OCI-LY7 (cell line): ENCODE results near the gene BRIP1. TPM values are rescaled to one million over a fixed set of nuclear protein-coding genes. Genes with fewer than 3 reads are reported as not detected.

Source experiments
- BruUV-seq: library from RNA; stranded (reverse); fragments of 400-500 nt; replicated peaks from 2 replicates; lab custom pipeline; 2021; lab: Mats Ljungman, UMichigan
- CTCF ChIA-PET: fragments of 300-600 bp; sonication (Branson Sonifier 250); formaldehyde crosslinking; loops from one replicate; lab custom pipeline; 2022; ENCODE audit warnings: antibody characterized with exemption; ENCODE audit not compliant: unreplicated experiment; lab: Charles Lee
- POLR2A ChIA-PET: fragments of 300-600 bp; sonication (Branson Sonifier 250); formaldehyde crosslinking; loops from one replicate; lab custom pipeline; 2022; ENCODE audit warnings: antibody characterized with exemption; lab: Charles Lee
- DNase-seq: peaks from one replicate; pipeline ENCODE4 v3.0.0-alpha.2; 2015; ENCODE audit warnings: low spot score
- H2AFZ ChIP-seq: fragments of 200-600 bp; sonication (generic), shearing (Covaris generic); 2 replicates; pipeline ENCODE4 v1.6.1; 2014; ENCODE audit warnings: mild to moderate bottlenecking, antibody characterized with exemption, low read length, moderate library complexity
- H3K27ac ChIP-seq: fragments of 200-600 bp; sonication (generic); 2 replicates; pipeline ENCODE4 v1.5.1; 2014; ENCODE audit warnings: mixed run types, low read depth, mild to moderate bottlenecking, moderate library complexity, low read length, inconsistent platforms; ENCODE audit not compliant: poor library complexity, severe bottlenecking
- H3K36me3 ChIP-seq: fragments of 200-600 bp; sonication (generic); 2 replicates; pipeline ENCODE4 v1.6.1; 2014; ENCODE audit warnings: mild to moderate bottlenecking, antibody characterized with exemption, low read length, moderate library complexity, mixed read lengths; ENCODE audit not compliant: insufficient read depth
- H3K4me1 ChIP-seq: fragments of 200-600 bp; sonication (generic); 2 replicates; pipeline ENCODE4 v1.5.1; 2014; ENCODE audit warnings: mild to moderate bottlenecking, low read length; ENCODE audit not compliant: insufficient read depth, poor library complexity, severe bottlenecking
- H3K4me2 ChIP-seq: fragments of 200-600 bp; sonication (generic); 2 replicates; pipeline ENCODE4 v1.6.1; 2014; ENCODE audit warnings: mild to moderate bottlenecking, low read length
- H3K4me3 ChIP-seq: fragments of 200-600 bp; sonication (generic); 2 replicates; pipeline ENCODE4 v1.5.1; 2014; ENCODE audit warnings: mild to moderate bottlenecking, low read depth, low read length; ENCODE audit not compliant: poor library complexity, severe bottlenecking
- H3K79me2 ChIP-seq: fragments of 200-600 bp; sonication (generic); 2 replicates; pipeline ENCODE4 v1.6.1; 2016; ENCODE audit warnings: low read depth, mild to moderate bottlenecking, low read length, moderate library complexity, mixed read lengths; ENCODE audit not compliant: insufficient read depth
- H3K9me2 ChIP-seq: fragments of 200-600 bp; sonication (generic); 2 replicates; pipeline ENCODE4 v1.6.1; 2016; ENCODE audit warnings: mild to moderate bottlenecking, low read length, mixed read lengths; ENCODE audit not compliant: insufficient read depth
- H3K9me3 ChIP-seq: fragments of 200-600 bp; sonication (generic); 2 replicates; pipeline ENCODE4 v1.6.1; 2014; ENCODE audit warnings: mild to moderate bottlenecking, mixed run types, low read length, mixed read lengths
- H4K20me1 ChIP-seq: fragments of 200-600 bp; sonication (generic); 2 replicates; pipeline ENCODE4 v1.6.1; 2014; ENCODE audit warnings: mild to moderate bottlenecking, antibody characterized with exemption, low read length, moderate library complexity, mixed read lengths; ENCODE audit not compliant: insufficient read depth
- EZH2phosphoT487 ChIP-seq: fragments of 200-600 bp; sonication (generic); IDR thresholded peaks from 2 replicates; pipeline ENCODE4 v1.6.1; 2018; ENCODE audit warnings: low read depth, borderline replicate concordance, mild to moderate bottlenecking, mixed run types, antibody characterized with exemption, low read length, moderate library complexity, mixed read lengths
- intact Hi-C: fragments of 100-400 bp; cut with micrococcal nuclease; formaldehyde crosslinking; loops from one replicate; pipeline ENCODE4 v1.10.0; 2022; ENCODE audit not compliant: unreplicated experiment
- total RNA-seq, 2 experiments: library from RNA; depleted of rRNA in 1 of 2; stranded (reverse); fragments of >200 nt in 1 of 2; shearing (Covaris generic) in 1 of 2; gene quantifications; 2 replicates each; pipeline ENCODE4 v1.2.3, GENCODE V29; 2014 to 2022
- TF ChIP-seq, protein P1 (sequence below): fragments of 200-600 bp; sonication (generic); conservative IDR thresholded peaks from 2 replicates; pipeline ENCODE4 v1.5.1; 2014; ENCODE audit warnings: mild to moderate bottlenecking, antibody characterized with exemption, low read length, moderate library complexity, mixed read lengths

BRIP1 gene
- total RNA-seq, 2 experiments from 2014 or later, result 32.5 to 33.8 TPM

DNA sequence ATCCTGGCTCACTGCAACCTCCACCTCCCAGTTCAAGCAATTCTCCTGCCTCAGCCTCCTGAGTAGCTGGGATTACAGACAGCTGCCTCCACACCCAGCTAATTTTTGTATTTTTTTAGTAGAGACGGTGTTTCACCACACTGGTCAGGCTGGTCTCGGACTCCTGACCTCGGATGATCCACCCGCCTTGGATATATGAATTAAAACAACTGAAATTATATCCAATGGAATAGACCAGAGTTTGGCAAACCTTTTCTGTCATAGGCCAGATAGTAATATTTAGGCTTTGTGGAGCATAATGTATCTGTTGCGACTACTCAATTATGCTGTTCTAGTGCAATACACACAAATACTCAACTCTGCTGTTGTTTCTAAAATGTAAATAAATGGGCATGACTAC is 178.5 kb downstream of the BRIP1 start:
- Histone ChIP-seq H3K9me2 (no peaks in the 10 kb centered on the region), H2AFZ (no peak overlapping the region), H3K36me3 (peaks cover 60% of the 10 kb centered on the region), H3K27ac (no peak overlapping the region), H4K20me1 (no peaks in the 10 kb centered on the region), H3K79me2 (no peaks in the 10 kb centered on the region), H3K4me3 (no peak overlapping the region), H3K4me1 (no peaks in the 10 kb centered on the region), H3K4me2 (no peak overlapping the region), H3K9me3 (no peaks in the 10 kb centered on the region)
- no TSS peak for BruUV-seq
- intact Hi-C loops, result no loop called here
- no peak for TF ChIP-seq EZH2phosphoT487
- DNase-seq, result no peak
- CTCF ChIA-PET, result no interaction called here
- POLR2A ChIA-PET, result no interaction called here

DNA sequence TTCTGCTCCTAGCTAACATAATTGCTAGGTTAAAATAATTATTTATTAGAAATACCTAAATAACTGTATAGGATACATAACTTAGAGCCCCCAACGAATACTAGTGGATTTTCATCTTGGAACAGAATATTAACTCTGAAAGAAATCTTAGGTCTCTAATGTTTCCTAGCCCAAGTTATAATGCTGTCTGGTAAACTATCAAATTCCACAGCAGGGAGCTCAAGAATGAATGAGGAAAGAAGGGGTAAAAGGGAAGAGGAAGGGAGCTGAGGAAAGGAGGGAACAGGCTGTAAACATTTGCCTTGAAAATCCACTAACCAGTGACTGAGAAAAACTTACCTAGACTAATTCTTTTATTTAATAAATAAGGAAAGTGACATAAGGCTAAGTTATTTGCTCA is 179.2 kb downstream of the BRIP1 start:
- CTCF ChIA-PET, result interaction anchor here (0.6 kb wide), 1 partner anchor 471 kb away, joined by 3 read pairs; no protein-coding TSS in a partner anchor

DNA sequence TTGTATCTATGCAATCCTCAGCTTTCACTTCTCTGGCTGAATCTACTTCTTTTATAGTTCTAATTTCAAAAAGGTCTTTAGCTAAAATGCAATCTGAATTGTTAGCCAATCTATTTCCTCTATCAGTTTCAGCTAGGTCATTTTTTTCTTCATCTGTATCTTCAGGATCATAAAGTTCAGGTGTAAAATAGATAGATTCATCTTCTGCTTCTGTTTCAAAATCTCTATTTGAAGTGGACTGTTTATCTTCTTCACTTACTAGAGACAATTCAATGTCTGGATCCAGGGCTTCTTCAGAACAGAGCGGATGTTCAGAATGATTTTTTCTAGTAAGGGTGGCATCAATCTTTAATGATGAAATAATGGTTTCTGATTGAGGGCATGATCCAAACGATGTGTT is 179.9 kb downstream of the BRIP1 start:
- CTCF ChIA-PET, result no interaction called here
- H3K9me3 ChIP-seq, result no peaks in the 10 kb centered on the region
- no peaks in the 10 kb centered on the region for H3K4me1 ChIP-seq
- H3K79me2 ChIP-seq, result no peaks in the 10 kb centered on the region
- H3K27ac ChIP-seq, result no peak overlapping the region
- no peak overlapping the region for H3K4me2 ChIP-seq
- no peak for TF ChIP-seq EZH2phosphoT487
- TF ChIP-seq, protein P1, sequence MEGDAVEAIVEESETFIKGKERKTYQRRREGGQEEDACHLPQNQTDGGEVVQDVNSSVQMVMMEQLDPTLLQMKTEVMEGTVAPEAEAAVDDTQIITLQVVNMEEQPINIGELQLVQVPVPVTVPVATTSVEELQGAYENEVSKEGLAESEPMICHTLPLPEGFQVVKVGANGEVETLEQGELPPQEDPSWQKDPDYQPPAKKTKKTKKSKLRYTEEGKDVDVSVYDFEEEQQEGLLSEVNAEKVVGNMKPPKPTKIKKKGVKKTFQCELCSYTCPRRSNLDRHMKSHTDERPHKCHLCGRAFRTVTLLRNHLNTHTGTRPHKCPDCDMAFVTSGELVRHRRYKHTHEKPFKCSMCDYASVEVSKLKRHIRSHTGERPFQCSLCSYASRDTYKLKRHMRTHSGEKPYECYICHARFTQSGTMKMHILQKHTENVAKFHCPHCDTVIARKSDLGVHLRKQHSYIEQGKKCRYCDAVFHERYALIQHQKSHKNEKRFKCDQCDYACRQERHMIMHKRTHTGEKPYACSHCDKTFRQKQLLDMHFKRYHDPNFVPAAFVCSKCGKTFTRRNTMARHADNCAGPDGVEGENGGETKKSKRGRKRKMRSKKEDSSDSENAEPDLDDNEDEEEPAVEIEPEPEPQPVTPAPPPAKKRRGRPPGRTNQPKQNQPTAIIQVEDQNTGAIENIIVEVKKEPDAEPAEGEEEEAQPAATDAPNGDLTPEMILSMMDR, result no peak
- no TSS peak for BruUV-seq
- POLR2A ChIA-PET, result no interaction called here
- no peaks in the 10 kb centered on the region for H4K20me1 ChIP-seq
- peaks cover 47% of the 10 kb centered on the region for H3K36me3 ChIP-seq
- intact Hi-C loops, result no loop called here
- no peak for DNase-seq
- H2AFZ ChIP-seq, result no peak overlapping the region
- no peaks in the 10 kb centered on the region for H3K9me2 ChIP-seq
- no peak overlapping the region for H3K4me3 ChIP-seq

More for the DNA sequence above, 179.2 kb downstream of the BRIP1 start:
- no peaks in the 10 kb centered on the region for H3K9me2 ChIP-seq
- H3K36me3 ChIP-seq, result peaks cover 53% of the 10 kb centered on the region
- no peak overlapping the region for H3K27ac ChIP-seq
- H4K20me1 ChIP-seq, result no peaks in the 10 kb centered on the region
- no peaks in the 10 kb centered on the region for H3K79me2 ChIP-seq
- H3K9me3 ChIP-seq, result no peaks in the 10 kb centered on the region
- POLR2A ChIA-PET, result no interaction called here
- H3K4me2 ChIP-seq, result no peak overlapping the region
- intact Hi-C loops, result no loop called here
- H3K4me1 ChIP-seq, result no peaks in the 10 kb centered on the region
- TF ChIP-seq, protein P1, result no peak
- no peak for TF ChIP-seq EZH2phosphoT487
- DNase-seq, result no peak
- H3K4me3 ChIP-seq, result no peak overlapping the region
- no peak overlapping the region for H2AFZ ChIP-seq
- no TSS peak for BruUV-seq
